HEK293 (cell line): Measurements from ENCODE around the gene ADO.
A peak's percentile ranks its signal among the peaks of the same experiment; 100 is the strongest.

ENCODE experiments used
- BCL11A ChIP-seq: fragments of 450-650 bp; formaldehyde crosslinking; IDR thresholded peaks from 2 replicates; pipeline ENCODE4 v1.5.1; 2016; ENCODE audit warnings: low read depth, missing biosample characterization, missing genetic modification characterization
- KLF17 ChIP-seq: fragments of 450-650 bp; formaldehyde crosslinking; IDR thresholded peaks from 2 replicates; pipeline ENCODE4 v1.5.1; 2016; ENCODE audit warnings: missing biosample characterization, missing genetic modification characterization
- SP3 ChIP-seq: fragments of 450-650 bp; formaldehyde crosslinking; IDR thresholded peaks from 2 replicates; pipeline ENCODE4 v1.5.1; 2016; ENCODE audit warnings: missing biosample characterization, missing genetic modification characterization
- YY2 ChIP-seq: fragments of 450-650 bp; formaldehyde crosslinking; IDR thresholded peaks from 2 replicates; pipeline ENCODE4 v1.5.1; 2016; ENCODE audit warnings: missing biosample characterization, missing genetic modification characterization
- ZBTB26 ChIP-seq: fragments of 450-650 bp; formaldehyde crosslinking; optimal IDR thresholded peaks from 2 replicates; pipeline ENCODE3; 2016; ENCODE audit warnings: missing biosample characterization, mild to moderate bottlenecking, missing genetic modification characterization
- ZBTB6 ChIP-seq: fragments of 450-650 bp; formaldehyde crosslinking; IDR thresholded peaks from 2 replicates; pipeline ENCODE4 v1.5.1; 2017; ENCODE audit warnings: missing biosample characterization, missing genetic modification characterization
- ZBTB7A ChIP-seq: fragments of 450-650 bp; formaldehyde crosslinking; IDR thresholded peaks from 2 replicates; pipeline ENCODE4 v1.5.1; 2016; ENCODE audit warnings: low read depth, missing biosample characterization, missing genetic modification characterization
- ZFP69B ChIP-seq: fragments of 450-650 bp; formaldehyde crosslinking; IDR thresholded peaks from 2 replicates; pipeline ENCODE4 v1.5.1; 2016; ENCODE audit warnings: missing biosample characterization, missing genetic modification characterization
- ZNF132 ChIP-seq: fragments of 450-650 bp; formaldehyde crosslinking; IDR thresholded peaks from 2 replicates; pipeline ENCODE4 v1.5.1; 2017; ENCODE audit warnings: missing biosample characterization, missing genetic modification characterization, borderline replicate concordance
- ZNF140 ChIP-seq: fragments of 450-650 bp; formaldehyde crosslinking; IDR thresholded peaks from 2 replicates; pipeline ENCODE4 v1.5.1; 2016; ENCODE audit warnings: missing biosample characterization, missing genetic modification characterization
- ZNF16 ChIP-seq: fragments of 450-650 bp; formaldehyde crosslinking; IDR thresholded peaks from 2 replicates; pipeline ENCODE4 v1.5.1; 2016; ENCODE audit warnings: low read depth, missing biosample characterization, missing genetic modification characterization
- ZNF174 ChIP-seq: fragments of 450-650 bp; formaldehyde crosslinking; IDR thresholded peaks from 2 replicates; pipeline ENCODE4 v1.5.0; 2017; ENCODE audit warnings: missing biosample characterization, mild to moderate bottlenecking, missing genetic modification characterization
- ZNF18 ChIP-seq: fragments of 450-650 bp; formaldehyde crosslinking; IDR thresholded peaks from 2 replicates; pipeline ENCODE4 v1.5.1; 2016; ENCODE audit warnings: missing biosample characterization, missing genetic modification characterization
- ZNF2 ChIP-seq: fragments of 450-650 bp; formaldehyde crosslinking; IDR thresholded peaks from 2 replicates; pipeline ENCODE4 v1.5.1; 2016; ENCODE audit warnings: missing biosample characterization, missing genetic modification characterization
- ZNF302 ChIP-seq: fragments of 450-650 bp; formaldehyde crosslinking; IDR thresholded peaks from 2 replicates; pipeline ENCODE4 v1.5.1; 2016; ENCODE audit warnings: missing biosample characterization, missing genetic modification characterization, low read depth
- ZNF324 ChIP-seq: fragments of 450-650 bp; formaldehyde crosslinking; IDR thresholded peaks from 2 replicates; pipeline ENCODE4 v1.5.1; 2016; ENCODE audit warnings: missing biosample characterization, missing genetic modification characterization
- ZNF600 ChIP-seq: fragments of 450-650 bp; formaldehyde crosslinking; IDR thresholded peaks from 2 replicates; pipeline ENCODE4 v1.5.1; 2016; ENCODE audit warnings: missing biosample characterization, missing genetic modification characterization
- ZNF654 ChIP-seq: fragments of 450-650 bp; formaldehyde crosslinking; IDR thresholded peaks from 2 replicates; pipeline ENCODE4 v1.5.1; 2016; ENCODE audit warnings: low read depth, missing biosample characterization, missing genetic modification characterization
- ZNF692 ChIP-seq: fragments of 450-650 bp; formaldehyde crosslinking; IDR thresholded peaks from 2 replicates; pipeline ENCODE4 v1.5.1; 2016; ENCODE audit warnings: missing biosample characterization, missing genetic modification characterization
- ZNF837 ChIP-seq: fragments of 450-650 bp; formaldehyde crosslinking; IDR thresholded peaks from 2 replicates; pipeline ENCODE4 v1.5.1; 2016; ENCODE audit warnings: missing biosample characterization, missing genetic modification characterization
- ZSCAN23 ChIP-seq: fragments of 450-650 bp; formaldehyde crosslinking; IDR thresholded peaks from 2 replicates; pipeline ENCODE4 v1.5.1; 2016; ENCODE audit warnings: missing biosample characterization, missing genetic modification characterization
- TF ChIP-seq, protein P1 (sequence below): fragments of 450-650 bp; formaldehyde crosslinking; IDR thresholded peaks from 2 replicates; pipeline ENCODE4 v1.5.1; 2017; ENCODE audit warnings: missing biosample characterization, missing genetic modification characterization
- TF ChIP-seq, protein P2 (sequence below): fragments of 450-650 bp; formaldehyde crosslinking; IDR thresholded peaks from 2 replicates; pipeline ENCODE4 v1.5.1; 2016; ENCODE audit warnings: missing biosample characterization, missing genetic modification characterization
- TF ChIP-seq, protein P3 (sequence below): fragments of 450-650 bp; formaldehyde crosslinking; IDR thresholded peaks from 2 replicates; pipeline ENCODE4 v1.5.1; 2017; ENCODE audit warnings: missing biosample characterization, missing genetic modification characterization
- TF ChIP-seq, protein P4 (sequence below): fragments of 450-650 bp; formaldehyde crosslinking; IDR thresholded peaks from 2 replicates; pipeline ENCODE4 v1.5.1; 2016; ENCODE audit warnings: missing biosample characterization, missing genetic modification characterization

ADO gene

DNA sequence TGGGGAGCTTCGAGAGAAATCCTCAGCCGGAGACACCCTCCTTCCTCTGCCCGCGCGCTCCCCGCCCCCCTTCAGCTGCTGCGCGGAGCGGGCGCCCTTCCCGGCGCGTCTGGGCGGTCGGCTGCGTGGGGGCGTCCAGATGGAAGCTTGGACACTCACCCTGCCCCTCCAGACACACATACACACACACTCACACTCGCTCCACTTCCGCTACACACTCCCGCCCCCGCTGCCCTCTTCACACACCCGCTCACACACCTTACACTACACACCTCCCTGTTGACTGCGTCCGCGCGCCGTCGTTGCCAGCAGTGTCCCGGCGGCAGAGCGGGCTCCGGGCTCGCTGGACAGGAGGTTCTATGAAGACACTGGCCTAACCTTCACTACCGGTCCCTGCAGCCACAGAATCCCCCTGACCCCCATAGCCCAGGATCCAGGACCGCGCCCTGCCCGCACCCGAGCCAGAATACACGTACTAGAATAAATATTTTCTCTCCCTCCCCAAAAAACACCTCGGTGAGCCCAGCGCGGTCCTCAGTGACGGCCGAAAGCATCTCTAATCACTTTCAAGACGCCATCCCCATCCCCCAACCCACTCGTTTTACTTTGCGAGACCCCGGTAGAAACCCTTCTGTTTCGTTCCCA, 12.7 kb downstream of the ADO start (continued):
- TF ChIP-seq ZBTB26 (tag by site-specific recombination) (peak; percentile 86), ZNF16 (tag by site-specific recombination) (no peak), YY2 (tag by site-specific recombination) (no peak), ZFP69B (tag by site-specific recombination) (no peak), ZNF654 (no peak), ZNF837 (tag by site-specific recombination) (peak; percentile 80; the same call in 1 of the 2 replicates), ZNF132 (no peak), ZNF600 (tag by site-specific recombination) (peak; percentile 62), ZNF302 (no peak), ZNF140 (no peak), ZBTB6 (tag by site-specific recombination) (no peak), SP3 (peak; percentile 48), ZNF2 (tag by site-specific recombination) (peak; percentile 66), ZNF692 (tag by site-specific recombination) (peak; percentile 41; the same call in 1 of the 2 replicates), KLF17 (tag by site-specific recombination) (peak; percentile 94), ZNF18 (peak; percentile 99), ZNF324 (tag by site-specific recombination) (0 out of 2 replicates have a peak, but pooled peaks have one; percentile 18), ZSCAN23 (0 out of 2 replicates have a peak, but pooled peaks have one; percentile 66), ZNF174 (tag by site-specific recombination) (no peak), BCL11A (tag by site-specific recombination) (peak; percentile 65; the same call in 1 of the 2 replicates), ZBTB7A (tag by site-specific recombination) (peak; percentile 95)
- TF ChIP-seq, protein P1, sequence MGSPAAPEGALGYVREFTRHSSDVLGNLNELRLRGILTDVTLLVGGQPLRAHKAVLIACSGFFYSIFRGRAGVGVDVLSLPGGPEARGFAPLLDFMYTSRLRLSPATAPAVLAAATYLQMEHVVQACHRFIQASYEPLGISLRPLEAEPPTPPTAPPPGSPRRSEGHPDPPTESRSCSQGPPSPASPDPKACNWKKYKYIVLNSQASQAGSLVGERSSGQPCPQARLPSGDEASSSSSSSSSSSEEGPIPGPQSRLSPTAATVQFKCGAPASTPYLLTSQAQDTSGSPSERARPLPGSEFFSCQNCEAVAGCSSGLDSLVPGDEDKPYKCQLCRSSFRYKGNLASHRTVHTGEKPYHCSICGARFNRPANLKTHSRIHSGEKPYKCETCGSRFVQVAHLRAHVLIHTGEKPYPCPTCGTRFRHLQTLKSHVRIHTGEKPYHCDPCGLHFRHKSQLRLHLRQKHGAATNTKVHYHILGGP, result no peak
- TF ChIP-seq, protein P2, sequence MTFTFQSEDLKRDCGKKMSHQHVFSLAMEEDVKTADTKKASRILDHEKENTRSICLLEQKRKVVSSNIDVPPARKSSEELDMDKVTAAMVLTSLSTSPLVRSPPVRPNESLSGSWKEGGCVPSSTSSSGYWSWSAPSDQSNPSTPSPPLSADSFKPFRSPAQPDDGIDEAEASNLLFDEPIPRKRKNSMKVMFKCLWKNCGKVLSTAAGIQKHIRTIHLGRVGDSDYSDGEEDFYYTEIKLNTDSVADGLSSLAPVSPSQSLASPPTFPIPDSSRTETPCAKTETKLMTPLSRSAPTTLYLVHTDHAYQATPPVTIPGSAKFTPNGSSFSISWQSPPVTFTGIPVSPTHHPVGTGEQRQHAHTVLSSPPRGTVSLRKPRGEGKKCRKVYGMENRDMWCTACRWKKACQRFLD (tag by site-specific recombination), result no peak
- TF ChIP-seq, protein P3, sequence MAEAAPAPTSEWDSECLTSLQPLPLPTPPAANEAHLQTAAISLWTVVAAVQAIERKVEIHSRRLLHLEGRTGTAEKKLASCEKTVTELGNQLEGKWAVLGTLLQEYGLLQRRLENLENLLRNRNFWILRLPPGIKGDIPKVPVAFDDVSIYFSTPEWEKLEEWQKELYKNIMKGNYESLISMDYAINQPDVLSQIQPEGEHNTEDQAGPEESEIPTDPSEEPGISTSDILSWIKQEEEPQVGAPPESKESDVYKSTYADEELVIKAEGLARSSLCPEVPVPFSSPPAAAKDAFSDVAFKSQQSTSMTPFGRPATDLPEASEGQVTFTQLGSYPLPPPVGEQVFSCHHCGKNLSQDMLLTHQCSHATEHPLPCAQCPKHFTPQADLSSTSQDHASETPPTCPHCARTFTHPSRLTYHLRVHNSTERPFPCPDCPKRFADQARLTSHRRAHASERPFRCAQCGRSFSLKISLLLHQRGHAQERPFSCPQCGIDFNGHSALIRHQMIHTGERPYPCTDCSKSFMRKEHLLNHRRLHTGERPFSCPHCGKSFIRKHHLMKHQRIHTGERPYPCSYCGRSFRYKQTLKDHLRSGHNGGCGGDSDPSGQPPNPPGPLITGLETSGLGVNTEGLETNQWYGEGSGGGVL (tag by site-specific recombination), result peak; percentile 97
- TF ChIP-seq, protein P4, sequence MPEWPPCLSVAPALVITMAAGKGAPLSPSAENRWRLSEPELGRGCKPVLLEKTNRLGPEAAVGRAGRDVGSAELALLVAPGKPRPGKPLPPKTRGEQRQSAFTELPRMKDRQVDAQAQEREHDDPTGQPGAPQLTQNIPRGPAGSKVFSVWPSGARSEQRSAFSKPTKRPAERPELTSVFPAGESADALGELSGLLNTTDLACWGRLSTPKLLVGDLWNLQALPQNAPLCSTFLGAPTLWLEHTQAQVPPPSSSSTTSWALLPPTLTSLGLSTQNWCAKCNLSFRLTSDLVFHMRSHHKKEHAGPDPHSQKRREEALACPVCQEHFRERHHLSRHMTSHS, result no peak
